Measurements from ENCODE around the gene UTP20.

UTP20 gene

GRCh38 chr12:101299346-101299745 is 19.4 kb downstream of the UTP20 start:
- Mint-ChIP-seq H3K36me3 (ENCODE audit: low read depth) (peaks cover 34% of the 10 kb centered on the region), H3K27ac (no peak overlapping the region), H3K4me1 (ENCODE audit: low read depth) (no peaks in the 10 kb centered on the region), H3K9me3 (no peaks in the 10 kb centered on the region), H3K4me3 (no peak overlapping the region), H3K27me3 (ENCODE audit: low read depth) (no peaks in the 10 kb centered on the region)

GRCh38 chr12:101299931-101300330 is 20.0 kb downstream of the UTP20 start:
- Mint-ChIP-seq H3K27me3 (ENCODE audit: low read depth) (no peaks in the 10 kb centered on the region), H3K27ac (no peak overlapping the region), H3K4me1 (ENCODE audit: low read depth) (no peaks in the 10 kb centered on the region), H3K9me3 (no peaks in the 10 kb centered on the region), H3K36me3 (ENCODE audit: low read depth) (peaks cover 35% of the 10 kb centered on the region), H3K4me3 (no peak overlapping the region)

GRCh38 chr12:101302741-101303140 is 22.8 kb downstream of the UTP20 start:
- H3K27me3 Mint-ChIP-seq (ENCODE audit: low read depth) = no peaks in the 10 kb centered on the region
- no peaks in the 10 kb centered on the region for H3K4me1 Mint-ChIP-seq (ENCODE audit: low read depth)
- H3K9me3 Mint-ChIP-seq = no peaks in the 10 kb centered on the region
- H3K36me3 Mint-ChIP-seq (ENCODE audit: low read depth) = peaks cover 41% of the 10 kb centered on the region
- H3K4me3 Mint-ChIP-seq = no peak overlapping the region
- H3K27ac Mint-ChIP-seq = no peak overlapping the region

- H3K27ac Mint-ChIP-seq = no peak overlapping the region
Observed at GRCh38 chr12:101305226-101305779, 25.4 kb downstream of the UTP20 start.

GRCh38 chr12:101305794-101306193 is 25.9 kb downstream of the UTP20 start:
- H3K4me1 Mint-ChIP-seq (ENCODE audit: low read depth) = no peaks in the 10 kb centered on the region
- no peak overlapping the region for H3K4me3 Mint-ChIP-seq
- H3K27me3 Mint-ChIP-seq (ENCODE audit: low read depth) = no peaks in the 10 kb centered on the region
- peaks cover 29% of the 10 kb centered on the region for H3K36me3 Mint-ChIP-seq (ENCODE audit: low read depth)
- no peaks in the 10 kb centered on the region for H3K9me3 Mint-ChIP-seq
- H3K27ac Mint-ChIP-seq = no peak overlapping the region

More at GRCh38 chr12:101305226-101305779, 25.4 kb downstream of the UTP20 start:
- no peaks in the 10 kb centered on the region for H3K4me1 Mint-ChIP-seq (ENCODE audit: low read depth)
- no peaks in the 10 kb centered on the region for H3K27me3 Mint-ChIP-seq (ENCODE audit: low read depth)
- peaks cover 31% of the 10 kb centered on the region for H3K36me3 Mint-ChIP-seq (ENCODE audit: low read depth)
- H3K4me3 Mint-ChIP-seq = no peak overlapping the region
- H3K9me3 Mint-ChIP-seq = no peaks in the 10 kb centered on the region

GRCh38 chr12:101322480-101322879 is 42.6 kb downstream of the UTP20 start:
- H3K4me3 Mint-ChIP-seq = no peak overlapping the region
- H3K4me1 Mint-ChIP-seq (ENCODE audit: low read depth) = no peaks in the 10 kb centered on the region
- peaks cover 2% of the 10 kb centered on the region for H3K36me3 Mint-ChIP-seq (ENCODE audit: low read depth)
- H3K27ac Mint-ChIP-seq = no peak overlapping the region
- no peaks in the 10 kb centered on the region for H3K9me3 Mint-ChIP-seq
- H3K27me3 Mint-ChIP-seq (ENCODE audit: low read depth) = no peaks in the 10 kb centered on the region

- Mint-ChIP-seq H3K27me3 (ENCODE audit: low read depth) (no peaks in the 10 kb centered on the region), H3K36me3 (ENCODE audit: low read depth) (peaks cover 4% of the 10 kb centered on the region), H3K9me3 (no peaks in the 10 kb centered on the region), H3K27ac (no peak overlapping the region), H3K4me1 (ENCODE audit: low read depth) (no peaks in the 10 kb centered on the region), H3K4me3 (no peak overlapping the region)
Observed at GRCh38 chr12:101323255-101323654, 43.4 kb downstream of the UTP20 start.

- H3K27ac Mint-ChIP-seq = no peak overlapping the region
- no peak overlapping the region for H3K4me3 Mint-ChIP-seq
- H3K27me3 Mint-ChIP-seq (ENCODE audit: low read depth) = no peaks in the 10 kb centered on the region
- H3K4me1 Mint-ChIP-seq (ENCODE audit: low read depth) = no peaks in the 10 kb centered on the region
- H3K36me3 Mint-ChIP-seq (ENCODE audit: low read depth) = peaks cover 15% of the 10 kb centered on the region
- H3K9me3 Mint-ChIP-seq = no peaks in the 10 kb centered on the region
Observed at GRCh38 chr12:101325590-101325989, 45.7 kb downstream of the UTP20 start.

GRCh38 chr12:101327051-101327450 is 47.1 kb downstream of the UTP20 start:
- Mint-ChIP-seq H3K4me1 (ENCODE audit: low read depth) (no peaks in the 10 kb centered on the region), H3K36me3 (ENCODE audit: low read depth) (peaks cover 19% of the 10 kb centered on the region), H3K27ac (no peak overlapping the region)

GRCh38 chr12:101327546-101327945 is 47.6 kb downstream of the UTP20 start:
- no peaks in the 10 kb centered on the region for H3K27me3 Mint-ChIP-seq (ENCODE audit: low read depth)
- no peak overlapping the region for H3K27ac Mint-ChIP-seq
- no peaks in the 10 kb centered on the region for H3K9me3 Mint-ChIP-seq
- no peak overlapping the region for H3K4me3 Mint-ChIP-seq
- H3K4me1 Mint-ChIP-seq (ENCODE audit: low read depth) = no peaks in the 10 kb centered on the region
- peaks cover 19% of the 10 kb centered on the region for H3K36me3 Mint-ChIP-seq (ENCODE audit: low read depth)

More at GRCh38 chr12:101327051-101327450, 47.1 kb downstream of the UTP20 start:
- Mint-ChIP-seq H3K27me3 (ENCODE audit: low read depth) (no peaks in the 10 kb centered on the region), H3K9me3 (no peaks in the 10 kb centered on the region), H3K4me3 (no peak overlapping the region)

GRCh38 chr12:101328917-101329316 is 49.0 kb downstream of the UTP20 start:
- Mint-ChIP-seq H3K4me1 (ENCODE audit: low read depth) (no peaks in the 10 kb centered on the region), H3K27me3 (ENCODE audit: low read depth) (no peaks in the 10 kb centered on the region), H3K27ac (no peak overlapping the region), H3K4me3 (no peak overlapping the region), H3K9me3 (no peaks in the 10 kb centered on the region), H3K36me3 (ENCODE audit: low read depth) (peaks cover 21% of the 10 kb centered on the region)

GRCh38 chr12:101330631-101331030 is 50.7 kb downstream of the UTP20 start:
- no peaks in the 10 kb centered on the region for H3K27me3 Mint-ChIP-seq (ENCODE audit: low read depth)
- peaks cover 24% of the 10 kb centered on the region for H3K36me3 Mint-ChIP-seq (ENCODE audit: low read depth)
- no peak overlapping the region for H3K4me3 Mint-ChIP-seq
- no peaks in the 10 kb centered on the region for H3K4me1 Mint-ChIP-seq (ENCODE audit: low read depth)
- no peaks in the 10 kb centered on the region for H3K9me3 Mint-ChIP-seq
- no peak overlapping the region for H3K27ac Mint-ChIP-seq

- Mint-ChIP-seq H3K36me3 (ENCODE audit: low read depth) (peaks cover 9% of the 10 kb centered on the region), H3K4me1 (ENCODE audit: low read depth) (no peaks in the 10 kb centered on the region), H3K27me3 (ENCODE audit: low read depth) (no peaks in the 10 kb centered on the region), H3K27ac (no peak overlapping the region), H3K4me3 (no peak overlapping the region), H3K9me3 (no peaks in the 10 kb centered on the region)
Observed at GRCh38 chr12:101336437-101336836, 56.5 kb downstream of the UTP20 start.

- Mint-ChIP-seq H3K27ac (no peak overlapping the region), H3K9me3 (no peaks in the 10 kb centered on the region), H3K27me3 (ENCODE audit: low read depth) (no peaks in the 10 kb centered on the region), H3K36me3 (ENCODE audit: low read depth) (peaks cover 8% of the 10 kb centered on the region), H3K4me3 (no peak overlapping the region), H3K4me1 (ENCODE audit: low read depth) (no peaks in the 10 kb centered on the region)
Observed at GRCh38 chr12:101338087-101338486, 58.2 kb downstream of the UTP20 start.

- Mint-ChIP-seq H3K27ac (no peak overlapping the region), H3K9me3 (peaks cover 2% of the 10 kb centered on the region), H3K4me3 (no peak overlapping the region), H3K4me1 (ENCODE audit: low read depth) (no peaks in the 10 kb centered on the region), H3K36me3 (ENCODE audit: low read depth) (peaks cover 25% of the 10 kb centered on the region), H3K27me3 (ENCODE audit: low read depth) (no peaks in the 10 kb centered on the region)
Observed at GRCh38 chr12:101343893-101344292, 64.0 kb downstream of the UTP20 start.

- H3K36me3 Mint-ChIP-seq (ENCODE audit: low read depth) = peaks cover 33% of the 10 kb centered on the region
- no peak overlapping the region for H3K27ac Mint-ChIP-seq
- peaks cover 9% of the 10 kb centered on the region for H3K9me3 Mint-ChIP-seq
Observed at GRCh38 chr12:101351682-101352081, 71.8 kb downstream of the UTP20 start.

More at GRCh38 chr12:101351682-101352081, 71.8 kb downstream of the UTP20 start:
- Mint-ChIP-seq H3K4me3 (no peak overlapping the region), H3K27me3 (ENCODE audit: low read depth) (no peaks in the 10 kb centered on the region), H3K4me1 (ENCODE audit: low read depth) (no peaks in the 10 kb centered on the region)
